Suppressor macrophage treated with lipopolysaccharide for 4 hours (primary cell): ENCODE measurements around the gene ADAMTS19.
"Not testable (repeated sequence)": the region's sequence is repeated elsewhere in the genome, so short reads cannot be mapped to it uniquely, and the experiment has no call there.

Experiments used
- DNase-seq: peaks from one replicate; pipeline ENCODE4 v3.0.0-alpha.2; 2020

ADAMTS19 gene

DNA sequence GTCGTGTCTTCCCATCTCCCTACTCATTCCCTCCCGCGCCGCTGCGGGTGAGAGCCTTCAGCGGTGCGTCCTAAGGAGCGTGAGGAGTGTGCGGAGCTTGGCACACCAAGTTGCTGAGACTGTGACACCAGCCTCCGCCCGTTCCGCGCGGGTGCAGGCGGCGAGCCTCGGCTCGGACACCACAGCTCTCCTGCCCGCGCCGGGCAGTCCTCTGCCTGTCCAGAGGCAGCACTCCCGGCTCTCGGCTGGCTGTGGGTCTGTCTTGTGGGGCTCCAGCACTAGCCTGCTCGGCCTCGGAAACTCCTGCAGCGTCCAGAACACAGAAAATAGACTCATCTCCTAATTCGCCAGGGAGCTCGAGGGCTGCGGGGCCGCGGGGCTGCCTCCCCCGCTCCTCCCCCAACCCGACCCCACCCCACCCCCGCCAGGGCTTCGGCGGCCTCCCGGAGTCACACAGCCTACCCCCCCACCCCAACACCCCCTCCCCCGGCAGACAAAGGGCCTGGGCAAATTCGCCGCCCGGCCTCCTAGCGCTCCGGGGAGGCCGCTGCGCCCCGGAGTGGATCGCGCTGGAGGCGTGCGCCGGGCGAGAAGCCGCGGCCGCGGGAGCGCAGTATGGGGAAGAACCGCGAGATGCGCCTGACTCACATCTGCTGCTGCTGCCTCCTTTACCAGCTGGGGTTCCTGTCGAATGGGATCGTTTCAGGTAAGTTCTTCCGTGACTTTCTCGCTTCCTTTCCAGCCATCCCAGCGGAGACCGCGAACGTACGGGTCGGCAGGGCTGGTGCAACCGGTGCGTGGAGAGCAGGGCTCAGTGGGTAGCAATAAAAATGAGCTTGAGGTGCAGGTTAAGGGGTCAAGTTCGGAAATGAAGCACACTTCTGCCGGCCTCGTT is at the start of gene ADAMTS19:
ADAMTS19 (plus strand) TSS at position 522 of the 895 bp plus-strand sequence; CDS start at position 616, 94 bp downstream.
- no peak for DNase-seq

DNA sequence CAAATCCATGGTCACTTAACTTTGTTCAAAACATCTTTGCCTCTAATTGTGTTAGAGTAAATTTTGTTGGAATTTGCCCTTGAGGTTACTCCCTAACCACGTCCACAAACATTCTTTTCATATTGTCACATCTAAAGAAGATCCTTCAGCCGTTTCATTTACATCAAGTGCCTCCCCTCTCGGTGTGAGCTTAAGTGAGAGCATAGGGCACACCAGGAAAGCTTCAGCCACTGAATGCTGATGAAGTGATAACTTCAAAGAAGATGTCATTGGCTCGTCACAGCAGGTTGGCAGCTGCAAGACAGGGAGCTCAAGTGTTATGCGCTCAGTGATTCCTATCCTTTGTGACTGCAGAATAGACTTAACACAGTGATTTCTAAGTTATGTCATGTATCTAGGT is 49.6 kb upstream of the ADAMTS19 start:
- no peak for DNase-seq

DNA sequence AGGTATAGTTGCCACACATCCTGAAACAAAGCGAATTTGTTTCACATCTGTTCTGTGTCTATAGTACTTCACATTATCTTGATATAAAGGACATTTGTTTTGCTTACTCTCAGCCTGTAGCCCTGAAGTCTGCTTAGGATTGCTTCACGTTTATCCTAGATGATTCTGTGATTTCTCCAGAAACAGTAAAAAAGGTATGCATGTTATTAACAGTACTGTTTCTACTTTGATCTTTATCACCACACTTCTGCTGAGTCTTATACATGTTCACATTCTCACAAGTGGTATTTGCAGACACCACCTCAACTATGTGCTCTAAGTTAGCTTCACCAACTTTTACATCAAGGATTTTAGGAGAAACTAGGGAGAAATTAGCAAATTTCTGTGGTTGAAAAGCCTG is 47.4 kb upstream of the ADAMTS19 start:
- no peak for DNase-seq

DNA sequence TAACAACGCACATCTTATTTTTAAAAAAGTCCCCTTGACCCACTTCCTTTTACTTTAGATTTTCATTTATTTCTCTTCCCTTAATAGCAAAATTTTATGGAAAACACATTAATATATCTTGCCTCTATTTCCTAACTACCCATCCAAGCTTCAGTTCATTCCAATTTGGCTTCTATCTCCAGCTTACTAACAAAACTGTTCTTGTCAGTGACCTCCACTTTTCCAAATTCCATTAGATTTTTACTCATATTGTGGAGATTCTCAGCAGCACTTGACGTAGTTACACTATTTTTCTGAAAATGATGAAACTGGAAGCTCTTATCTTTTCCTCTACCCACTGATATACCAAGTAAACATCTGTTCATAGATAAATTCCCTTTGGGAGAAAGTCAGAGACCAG is 46.5 kb upstream of the ADAMTS19 start:
- no peak for DNase-seq

DNA sequence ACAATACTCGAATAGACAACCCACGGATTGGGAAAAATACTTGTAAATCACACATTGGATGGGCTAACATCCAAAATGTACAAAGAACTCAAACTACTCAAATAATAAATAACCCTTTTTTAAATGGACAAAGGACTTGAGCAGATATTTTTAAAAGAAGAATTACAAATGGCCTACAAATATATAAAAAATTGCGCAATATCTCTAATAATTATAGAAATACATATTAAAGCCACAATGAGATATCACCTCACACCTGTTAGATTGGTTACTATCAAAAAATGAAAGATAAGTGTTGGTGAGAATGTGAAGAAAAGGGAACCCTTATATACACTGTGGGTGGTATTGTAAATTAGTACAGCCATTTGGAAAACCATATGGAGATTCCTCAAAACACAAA is 40.8 kb upstream of the ADAMTS19 start:
- DNase-seq = no peak

GRCh38 chr5:129425031-129425430 is 35.1 kb upstream of the ADAMTS19 start:
- DNase-seq = no peak

GRCh38 chr5:129426071-129426470 is 34.0 kb upstream of the ADAMTS19 start:
- DNase-seq = no peak

GRCh38 chr5:129428636-129429035 is 31.5 kb upstream of the ADAMTS19 start:
- not testable (repeated sequence) for DNase-seq

GRCh38 chr5:129431406-129431805 is 28.7 kb upstream of the ADAMTS19 start:
- no peak for DNase-seq

DNA sequence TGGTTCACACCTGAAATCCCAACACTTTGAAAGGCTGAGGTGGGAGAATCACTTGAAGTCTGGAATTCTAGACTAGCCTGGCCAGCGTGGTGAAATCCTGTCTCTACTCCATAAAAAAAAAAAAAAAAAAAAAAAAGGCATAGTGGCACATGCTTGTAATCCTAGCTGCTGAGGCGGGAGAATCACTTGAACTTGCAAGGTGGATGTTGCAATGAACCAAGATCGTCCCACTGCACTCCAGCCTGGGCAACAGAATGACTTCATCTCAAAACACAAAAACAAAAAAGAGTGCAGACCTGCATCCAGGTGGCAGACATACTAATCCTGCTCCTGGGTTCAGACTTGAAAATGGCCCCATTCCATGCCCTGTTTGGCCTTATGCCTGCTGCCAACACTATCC is 21.8 kb upstream of the ADAMTS19 start:
- DNase-seq = no peak

- no peak for DNase-seq
Measured at GRCh38 chr5:129440424-129440823, 19.7 kb upstream of the ADAMTS19 start.

DNA sequence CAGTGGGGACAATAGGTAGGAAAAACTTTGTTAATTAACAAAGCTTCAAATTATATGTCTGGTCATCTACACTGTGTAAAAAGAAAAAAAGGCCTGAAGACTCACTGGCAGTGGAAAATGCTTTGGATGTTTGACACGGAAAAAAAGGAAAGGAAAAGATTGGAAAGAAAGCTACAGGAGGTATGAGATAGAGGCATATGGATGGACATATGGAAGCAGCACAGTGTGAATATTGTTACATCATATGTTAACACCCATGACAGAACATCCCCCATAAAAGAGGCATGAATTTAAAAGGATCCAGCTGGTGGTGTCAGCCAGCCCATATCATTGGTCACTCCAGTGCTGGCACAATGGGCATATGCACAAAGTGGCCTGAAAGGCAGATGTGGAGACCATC is 19.0 kb upstream of the ADAMTS19 start:
- DNase-seq = no peak

DNA sequence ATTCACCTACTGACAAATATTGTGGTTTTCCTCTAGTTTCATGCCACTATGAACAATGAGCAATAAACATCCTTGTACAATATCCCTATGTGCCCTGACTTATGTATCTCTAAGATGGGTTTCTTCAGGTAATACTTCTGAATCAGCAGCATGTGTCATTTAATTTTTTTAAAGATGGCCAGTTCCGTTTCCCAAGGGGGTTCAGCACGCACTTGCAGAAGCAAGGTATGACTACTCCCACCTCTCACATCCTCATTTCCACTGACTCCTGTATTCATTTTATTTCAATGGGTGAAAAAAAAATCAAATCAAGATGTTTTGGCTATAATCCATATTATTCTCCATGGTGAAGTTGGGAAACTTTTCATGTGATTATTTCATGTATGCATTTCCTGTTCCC is 14.7 kb upstream of the ADAMTS19 start:
- DNase-seq = no peak

DNA sequence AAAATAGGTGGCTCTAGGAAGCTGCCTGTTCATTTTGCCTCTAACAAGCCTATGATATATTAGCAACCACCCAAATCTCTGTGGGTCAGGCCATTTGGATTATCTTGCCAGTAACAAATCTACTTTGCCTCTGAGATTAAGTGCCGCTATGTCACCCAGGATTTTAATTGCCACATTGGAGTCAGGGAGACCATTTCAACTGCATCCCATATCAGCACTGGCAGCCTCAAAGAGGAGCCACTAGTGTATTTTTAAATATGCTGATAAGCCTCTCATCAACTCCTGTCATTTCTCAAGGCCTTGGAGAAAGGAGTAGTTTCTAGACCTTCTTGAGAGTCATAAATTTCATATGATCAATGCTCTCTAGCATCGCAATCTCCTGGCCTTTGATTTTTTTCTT is 12.1 kb upstream of the ADAMTS19 start:
- DNase-seq = no peak

- no peak for DNase-seq
Measured at GRCh38 chr5:129448654-129449053, 11.4 kb upstream of the ADAMTS19 start.

DNA sequence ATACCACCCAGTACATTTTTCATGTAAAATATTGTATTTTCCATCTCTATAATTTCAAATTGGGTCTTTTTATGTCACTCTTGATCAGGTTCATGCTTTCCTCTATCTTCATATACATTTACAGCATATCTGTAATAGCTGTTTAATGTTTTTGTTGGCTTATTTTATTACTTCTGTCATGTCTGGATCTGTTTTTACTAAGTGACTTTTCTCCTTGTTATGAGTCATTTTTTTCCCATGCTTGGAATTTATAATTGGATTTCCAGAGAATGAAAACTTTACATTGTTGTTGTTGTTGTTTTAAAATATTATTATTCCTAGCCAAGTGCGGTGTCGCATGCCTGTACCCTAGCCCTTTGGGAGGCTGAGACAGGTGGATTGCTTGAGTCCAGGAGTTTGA is 5.6 kb upstream of the ADAMTS19 start:
- no peak for DNase-seq

- no peak for DNase-seq
Measured at GRCh38 chr5:129459450-129459776, 685 bp upstream of the ADAMTS19 start.

- no peak for DNase-seq
Measured at GRCh38 chr5:129460672-129460935, 506 bp downstream of the ADAMTS19 start.

GRCh38 chr5:129460936-129461710 is 1.0 kb downstream of the ADAMTS19 start:
- no peak for DNase-seq

DNA sequence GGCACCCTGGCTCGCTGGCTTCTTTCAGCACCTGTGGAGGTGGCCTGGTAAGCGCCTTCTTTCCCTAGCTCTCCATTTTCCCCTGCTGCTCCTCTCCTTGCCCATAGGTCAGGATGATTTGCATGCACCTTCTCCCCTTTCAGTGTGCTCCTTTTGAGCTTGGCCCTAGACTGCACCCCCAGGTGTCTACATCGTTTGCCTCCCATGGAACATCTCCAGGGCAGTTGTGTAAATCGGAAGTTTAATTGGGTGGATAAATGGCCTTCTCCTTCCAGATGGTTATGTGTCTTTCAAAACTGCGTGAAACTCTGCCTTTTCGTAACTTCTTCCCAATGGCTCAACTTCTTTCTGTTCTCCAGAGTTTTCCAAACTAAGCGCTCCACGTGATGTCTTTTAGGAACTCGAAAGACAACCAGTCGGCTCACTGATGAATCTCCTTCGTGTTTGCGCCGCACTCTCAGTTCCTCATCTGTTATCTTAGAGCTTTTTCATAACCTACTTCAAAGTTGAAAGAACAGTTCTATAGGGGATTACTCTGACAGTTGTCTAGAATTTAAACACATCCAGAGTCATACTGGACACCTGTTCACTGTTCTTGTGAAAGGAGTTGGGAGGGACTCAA is 1.7 kb downstream of the ADAMTS19 start:
- no peak for DNase-seq

GRCh38 chr5:129465776-129466344 is 5.8 kb downstream of the ADAMTS19 start:
- DNase-seq = no peak

DNA sequence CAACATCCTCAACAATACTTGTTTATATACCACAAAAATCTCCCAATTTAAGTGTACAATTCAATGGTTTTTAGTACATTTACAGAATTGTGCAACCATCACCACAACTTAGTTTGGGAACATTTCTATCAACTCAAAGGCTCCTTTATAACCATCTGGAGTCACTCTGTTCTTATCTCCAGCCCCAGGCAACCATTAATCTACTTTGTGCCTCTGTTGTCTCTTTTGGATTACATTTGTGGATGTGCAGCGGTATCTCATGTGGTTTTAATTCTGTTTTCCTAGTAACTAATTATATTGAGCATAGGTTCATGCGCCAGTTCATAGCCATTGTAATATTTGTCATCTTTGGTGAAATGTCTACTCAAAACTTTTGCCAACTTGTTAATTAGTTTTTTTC is 14.4 kb downstream of the ADAMTS19 start:
- no peak for DNase-seq

DNA sequence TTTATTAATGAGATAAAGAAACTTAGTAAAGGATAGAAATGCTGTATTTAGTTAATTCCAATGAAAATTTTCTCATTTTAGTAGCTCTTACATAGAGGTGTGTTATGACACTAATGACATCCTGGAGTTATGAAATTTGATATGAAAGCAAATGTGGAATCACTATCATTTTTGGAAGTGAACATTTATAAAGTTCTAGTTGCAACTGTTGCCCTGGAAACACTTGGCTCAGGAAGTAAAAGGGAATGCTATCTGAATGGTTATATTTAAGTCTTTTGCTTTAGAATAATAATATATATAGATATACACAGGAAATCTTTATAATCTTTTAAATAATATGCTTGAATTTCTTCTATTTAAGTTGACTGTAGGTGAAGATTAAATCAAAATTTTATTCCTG is 16.7 kb downstream of the ADAMTS19 start:
- DNase-seq = no peak

GRCh38 chr5:129477532-129477931 is 17.4 kb downstream of the ADAMTS19 start:
- DNase-seq = no peak
